ENCODE data around the gene DPF3. TPM values are rescaled to one million over a fixed set of nuclear protein-coding genes. Genes with fewer than 3 reads are reported as not detected.

DPF3 gene
- total and polyA plus RNA-seq, 2 donors (not counting 1 experiment from before 2014, with no cell fraction given): 3.4 to 10.2 TPM

- no peaks in the 10 kb centered on the region for H4K20me1 ChIP-seq (ENCODE audit: control insufficient read depth, insufficient read depth, low read length, poor library complexity, severe bottlenecking)
- no peaks in the 10 kb centered on the region for H3K4me1 ChIP-seq (ENCODE audit: control insufficient read depth in 2 of 2, insufficient read depth in 2 of 2, low read length in 2 of 2)
- no peak overlapping the region for H3K27ac ChIP-seq (ENCODE audit: low read length in 2 of 2)
- no peak overlapping the region for H2AFZ ChIP-seq (ENCODE audit: insufficient read depth, low read depth, low read length, poor library complexity, severe bottlenecking)
- H3K9me3 Mint-ChIP-seq (ENCODE audit: insufficient read depth): no peaks in the 10 kb centered on the region
- H3K4me1 Mint-ChIP-seq: peaks cover 8% of the 10 kb centered on the region
- no peaks in the 10 kb centered on the region for H3K79me2 ChIP-seq (ENCODE audit: control insufficient read depth, insufficient read depth, low read length)
- WGBS (ENCODE audit: insufficient coverage): 100% methylated on average over 1 of the region's 1 CpG
- H3K9ac ChIP-seq (ENCODE audit: low read length): no peak overlapping the region
- ChIA-PET CTCF (no interaction called here), POLR2A (no interaction called here)
- no peaks in the 10 kb centered on the region for H3K36me3 ChIP-seq (replicated peaks in 1 of 2; ENCODE audit: control extremely low read depth in 1 of 2, control insufficient read depth in 1 of 2, extremely low read depth in 1 of 2, insufficient read depth in 2 of 2, low read length in 1 of 2)
- H3K27me3 ChIP-seq (replicated peaks in 1 of 4; ENCODE audit: control extremely low read depth in 1 of 4, control insufficient read depth in 3 of 4, insufficient read depth in 4 of 4, low read length in 3 of 4): no peaks in the 10 kb centered on the region
- DNase-seq (no peak), ATAC-seq (ENCODE audit: low read depth) (no peak)
- no peak overlapping the region for H3K4me2 ChIP-seq (replicated peaks; ENCODE audit: low read depth, low read length, poor library complexity, severe bottlenecking)
- no peak overlapping the region for H3K4me3 Mint-ChIP-seq
- TF ChIP-seq EZH2 (IDR thresholded peaks at IDR 0.05; ENCODE audit: borderline replicate concordance, insufficient read depth, low read depth, low read length, poor library complexity, severe bottlenecking) (no peak), CTCF (IDR thresholded peaks at IDR 0.05) (no peak)
- peaks cover 0 to 3% (median 0%) of the 10 kb centered on the region in 3 donors for H3K9me3 ChIP-seq (ENCODE audit: control extremely low read depth in 1 of 3, control insufficient read depth in 2 of 3, insufficient read depth in 1 of 3, low read length in 2 of 3)
- intact Hi-C loops (cut with micrococcal nuclease): no loop called here
- H3K27me3 Mint-ChIP-seq: peaks cover 2% of the 10 kb centered on the region
- no peak overlapping the region for H3K4me3 ChIP-seq (ENCODE audit: control extremely low read depth in 1 of 5, extremely low read depth in 1 of 5, insufficient read depth in 1 of 5, low read depth in 2 of 5, low read length in 4 of 5)
- H3K27ac Mint-ChIP-seq: no peak overlapping the region
Observed at GRCh38 chr14:72574715-72575114, 319.2 kb downstream of the DPF3 start.

GRCh38 chr14:72573725-72574417, 320.0 kb downstream of the DPF3 start:
- TF ChIP-seq CTCF (IDR thresholded peaks at IDR 0.05) (no peak), EZH2 (IDR thresholded peaks at IDR 0.05; ENCODE audit: borderline replicate concordance, insufficient read depth, low read depth, low read length, poor library complexity, severe bottlenecking) (no peak)
- ChIA-PET POLR2A (no interaction called here), CTCF (interaction anchor here (0.8 kb wide), 1 partner anchor 24 kb away, joined by 3 read pairs; no protein-coding TSS in a partner anchor)
- intact Hi-C loops (cut with micrococcal nuclease): no loop called here
- Histone ChIP-seq H3K27me3 (replicated peaks in 1 of 4; ENCODE audit: control extremely low read depth in 1 of 4, control insufficient read depth in 3 of 4, insufficient read depth in 4 of 4, low read length in 3 of 4) (no peaks in the 10 kb centered on the region), H3K4me3 (ENCODE audit: control extremely low read depth in 1 of 5, extremely low read depth in 1 of 5, insufficient read depth in 1 of 5, low read depth in 2 of 5, low read length in 4 of 5) (no peak overlapping the region), H3K36me3 (replicated peaks in 1 of 2; ENCODE audit: control extremely low read depth in 1 of 2, control insufficient read depth in 1 of 2, extremely low read depth in 1 of 2, insufficient read depth in 2 of 2, low read length in 1 of 2) (no peaks in the 10 kb centered on the region), H3K79me2 (ENCODE audit: control insufficient read depth, insufficient read depth, low read length) (no peaks in the 10 kb centered on the region), H3K4me1 (ENCODE audit: control insufficient read depth in 2 of 2, insufficient read depth in 2 of 2, low read length in 2 of 2) (no peaks in the 10 kb centered on the region), H4K20me1 (ENCODE audit: control insufficient read depth, insufficient read depth, low read length, poor library complexity, severe bottlenecking) (no peaks in the 10 kb centered on the region), H2AFZ (ENCODE audit: insufficient read depth, low read depth, low read length, poor library complexity, severe bottlenecking) (no peak overlapping the region), H3K27ac (ENCODE audit: low read length in 2 of 2) (no peak overlapping the region), H3K9me3 (ENCODE audit: control extremely low read depth in 1 of 3, control insufficient read depth in 2 of 3, insufficient read depth in 1 of 3, low read length in 2 of 3) (peaks cover 0 to 3% (median 0%) of the 10 kb centered on the region in 3 donors), H3K4me2 (replicated peaks; ENCODE audit: low read depth, low read length, poor library complexity, severe bottlenecking) (no peak overlapping the region), H3K9ac (ENCODE audit: low read length) (no peak overlapping the region)
- no peak for DNase-seq
- no peaks in the 10 kb centered on the region for H3K9me3 Mint-ChIP-seq (ENCODE audit: insufficient read depth)
- 93% methylated on average over 7 of the region's 9 CpGs for WGBS (ENCODE audit: insufficient coverage)
- H3K27me3 Mint-ChIP-seq: peaks cover 2% of the 10 kb centered on the region
- no peak for ATAC-seq (ENCODE audit: low read depth)
- H3K4me3 Mint-ChIP-seq: no peak overlapping the region
- H3K4me1 Mint-ChIP-seq: peaks cover 8% of the 10 kb centered on the region
- no peak overlapping the region for H3K27ac Mint-ChIP-seq

All from B cell (primary cell).